ENCODE measurements around the gene CC2D1B.
"Not testable (repeated sequence)": the region's sequence is repeated elsewhere in the genome, so short reads cannot be mapped to it uniquely, and the experiment has no call there.

The CC2D1B gene

DNA sequence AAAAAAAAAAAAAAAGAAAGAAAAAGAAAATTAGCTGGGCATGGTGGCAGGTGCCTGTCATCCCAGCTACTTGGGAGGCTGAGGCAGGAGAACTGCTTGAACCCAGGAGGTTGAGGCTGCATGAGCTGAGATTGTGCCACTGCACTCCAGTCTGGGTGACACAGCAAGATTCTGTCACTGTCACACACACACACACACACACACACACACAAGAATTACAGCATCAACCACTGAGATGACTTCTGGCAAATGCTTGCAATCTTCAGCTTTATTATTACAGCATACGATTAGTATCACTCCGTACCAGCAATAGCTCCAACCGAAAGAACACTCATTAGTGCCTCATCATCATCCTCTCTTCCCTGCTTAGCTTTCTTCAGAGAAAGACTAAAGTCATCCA lies 33.6 kb upstream of the CC2D1B start:
- H3K4me2 ChIP-seq: no peak overlapping the region
- peaks cover 40% of the 10 kb centered on the region; the same call in 1 of the 2 replicates for H3K36me3 ChIP-seq (ENCODE audit: insufficient read depth)
- no peak overlapping the region for H3K9ac ChIP-seq
- no peak overlapping the region for H2AFZ ChIP-seq (ENCODE audit: low read depth)
- H3K79me2 ChIP-seq (ENCODE audit: insufficient read depth, low read depth): peaks cover 48% of the 10 kb centered on the region
- H3K27me3 ChIP-seq (ENCODE audit: insufficient read depth, low read depth): no peaks in the 10 kb centered on the region
- H3K27ac ChIP-seq: no peak overlapping the region
- H3K4me3 ChIP-seq (IDR thresholded peaks at IDR 0.05; ENCODE audit: insufficient read depth, low read depth, low read length): no peak overlapping the region
- H4K20me1 ChIP-seq (ENCODE audit: insufficient read depth): no peaks in the 10 kb centered on the region
- H3K4me1 ChIP-seq (ENCODE audit: low read depth, poor library complexity, severe bottlenecking): peaks cover 20% of the 10 kb centered on the region
- TF ChIP-seq, protein P1, sequence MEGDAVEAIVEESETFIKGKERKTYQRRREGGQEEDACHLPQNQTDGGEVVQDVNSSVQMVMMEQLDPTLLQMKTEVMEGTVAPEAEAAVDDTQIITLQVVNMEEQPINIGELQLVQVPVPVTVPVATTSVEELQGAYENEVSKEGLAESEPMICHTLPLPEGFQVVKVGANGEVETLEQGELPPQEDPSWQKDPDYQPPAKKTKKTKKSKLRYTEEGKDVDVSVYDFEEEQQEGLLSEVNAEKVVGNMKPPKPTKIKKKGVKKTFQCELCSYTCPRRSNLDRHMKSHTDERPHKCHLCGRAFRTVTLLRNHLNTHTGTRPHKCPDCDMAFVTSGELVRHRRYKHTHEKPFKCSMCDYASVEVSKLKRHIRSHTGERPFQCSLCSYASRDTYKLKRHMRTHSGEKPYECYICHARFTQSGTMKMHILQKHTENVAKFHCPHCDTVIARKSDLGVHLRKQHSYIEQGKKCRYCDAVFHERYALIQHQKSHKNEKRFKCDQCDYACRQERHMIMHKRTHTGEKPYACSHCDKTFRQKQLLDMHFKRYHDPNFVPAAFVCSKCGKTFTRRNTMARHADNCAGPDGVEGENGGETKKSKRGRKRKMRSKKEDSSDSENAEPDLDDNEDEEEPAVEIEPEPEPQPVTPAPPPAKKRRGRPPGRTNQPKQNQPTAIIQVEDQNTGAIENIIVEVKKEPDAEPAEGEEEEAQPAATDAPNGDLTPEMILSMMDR (conservative IDR thresholded peaks at IDR 0.05; ENCODE audit: low read depth, low read length): no peak

DNA sequence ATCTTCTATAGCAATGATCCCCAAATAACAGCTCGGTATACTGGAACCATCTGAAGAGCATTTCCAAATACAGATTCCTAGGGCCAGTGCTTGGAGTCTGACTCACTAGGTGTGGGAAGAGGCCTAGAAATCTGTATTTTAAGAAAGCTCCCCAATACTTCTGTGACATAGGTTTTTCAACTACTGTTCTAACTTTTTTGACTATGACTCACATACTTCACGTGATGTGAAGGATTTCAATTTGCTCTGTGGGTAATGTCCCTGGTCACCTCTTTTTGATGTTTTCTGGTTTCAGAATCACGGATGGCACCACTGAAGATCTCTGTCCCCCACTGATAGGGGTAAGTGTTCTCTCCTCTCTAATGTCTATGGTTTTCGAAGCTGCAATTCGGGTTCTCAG lies 27.2 kb upstream of the CC2D1B start:
- TF ChIP-seq, protein P1 (conservative IDR thresholded peaks at IDR 0.05; ENCODE audit: low read depth, low read length): no peak
- H4K20me1 ChIP-seq (ENCODE audit: insufficient read depth): no peaks in the 10 kb centered on the region
- no peak overlapping the region for H2AFZ ChIP-seq (ENCODE audit: low read depth)
- H3K9ac ChIP-seq: no peak overlapping the region
- no peak overlapping the region for H3K27ac ChIP-seq
- H3K27me3 ChIP-seq (ENCODE audit: insufficient read depth, low read depth): no peaks in the 10 kb centered on the region
- no peaks in the 10 kb centered on the region for H3K4me1 ChIP-seq (ENCODE audit: low read depth, poor library complexity, severe bottlenecking)
- H3K36me3 ChIP-seq (ENCODE audit: insufficient read depth): peaks cover 62% of the 10 kb centered on the region
- no peak overlapping the region for H3K4me3 ChIP-seq (IDR thresholded peaks at IDR 0.05; ENCODE audit: insufficient read depth, low read depth, low read length)
- no peak overlapping the region for H3K4me2 ChIP-seq
- peaks cover 9% of the 10 kb centered on the region; the same call in 1 of the 2 replicates for H3K79me2 ChIP-seq (ENCODE audit: insufficient read depth, low read depth)

DNA sequence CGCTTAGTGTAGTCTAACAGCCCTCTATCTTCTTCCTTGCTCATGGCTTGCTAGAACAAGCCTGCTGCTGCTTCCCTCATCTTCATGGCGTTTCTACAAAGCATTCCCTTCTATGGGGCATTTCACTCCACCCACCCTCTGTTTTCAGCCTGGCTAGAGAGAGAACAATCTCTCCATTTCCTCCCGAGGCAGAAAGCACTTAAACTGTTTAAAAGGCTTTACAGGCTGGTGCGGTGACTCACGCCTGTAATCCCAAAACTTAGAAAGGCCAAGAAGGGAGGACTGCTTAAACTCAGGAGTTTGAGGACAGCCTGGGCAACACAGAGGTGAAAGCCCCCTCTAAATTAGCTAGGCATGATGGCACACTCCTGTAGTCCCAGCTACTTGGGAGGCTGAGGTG lies 20.5 kb upstream of the CC2D1B start:
- Histone ChIP-seq H3K36me3 (ENCODE audit: insufficient read depth) (peaks cover 75% of the 10 kb centered on the region; the same call in 1 of the 2 replicates), H3K27ac (no peak overlapping the region), H3K9ac (no peak overlapping the region), H2AFZ (ENCODE audit: low read depth) (no peak overlapping the region), H3K4me3 (IDR thresholded peaks at IDR 0.05; ENCODE audit: insufficient read depth, low read depth, low read length) (no peak overlapping the region), H3K4me2 (no peak overlapping the region), H3K27me3 (ENCODE audit: insufficient read depth, low read depth) (no peaks in the 10 kb centered on the region), H3K4me1 (ENCODE audit: low read depth, poor library complexity, severe bottlenecking) (no peaks in the 10 kb centered on the region), H3K79me2 (ENCODE audit: insufficient read depth, low read depth) (no peaks in the 10 kb centered on the region; the same call in 1 of the 2 replicates), H4K20me1 (ENCODE audit: insufficient read depth) (no peaks in the 10 kb centered on the region)
- TF ChIP-seq, protein P1 (conservative IDR thresholded peaks at IDR 0.05; ENCODE audit: low read depth, low read length): no peak

DNA sequence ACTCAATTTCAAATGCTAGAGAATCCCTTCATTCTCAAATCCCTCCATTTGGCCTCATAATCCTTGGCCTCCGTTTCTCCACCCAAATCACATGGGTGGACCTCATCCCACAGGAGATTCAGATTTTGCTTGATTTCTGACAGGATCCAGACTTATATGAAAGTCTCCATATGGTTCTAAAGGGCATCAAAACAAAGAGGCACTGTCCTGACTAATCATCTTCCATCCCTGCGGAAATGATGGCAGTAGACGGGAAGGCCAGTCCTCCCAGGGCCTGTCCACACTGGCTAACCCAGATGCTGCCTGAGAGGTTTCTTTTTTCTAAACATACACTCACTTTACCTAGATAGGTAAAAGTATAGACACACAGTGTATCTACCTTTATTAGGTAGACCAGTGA lies 19.4 kb upstream of the CC2D1B start:
- no peaks in the 10 kb centered on the region for H4K20me1 ChIP-seq (ENCODE audit: insufficient read depth)
- no peaks in the 10 kb centered on the region; the same call in 1 of the 2 replicates for H3K79me2 ChIP-seq (ENCODE audit: insufficient read depth, low read depth)
- H3K27ac ChIP-seq: no peak overlapping the region
- peaks cover 72% of the 10 kb centered on the region; the same call in 1 of the 2 replicates for H3K36me3 ChIP-seq (ENCODE audit: insufficient read depth)
- H3K4me3 ChIP-seq (IDR thresholded peaks at IDR 0.05; ENCODE audit: insufficient read depth, low read depth, low read length): no peak overlapping the region
- H3K9ac ChIP-seq: no peak overlapping the region
- H3K27me3 ChIP-seq (ENCODE audit: insufficient read depth, low read depth): no peaks in the 10 kb centered on the region
- H3K4me2 ChIP-seq: no peak overlapping the region
- TF ChIP-seq, protein P1 (conservative IDR thresholded peaks at IDR 0.05; ENCODE audit: low read depth, low read length): no peak
- H2AFZ ChIP-seq (ENCODE audit: low read depth): no peak overlapping the region
- no peaks in the 10 kb centered on the region for H3K4me1 ChIP-seq (ENCODE audit: low read depth, poor library complexity, severe bottlenecking)

DNA sequence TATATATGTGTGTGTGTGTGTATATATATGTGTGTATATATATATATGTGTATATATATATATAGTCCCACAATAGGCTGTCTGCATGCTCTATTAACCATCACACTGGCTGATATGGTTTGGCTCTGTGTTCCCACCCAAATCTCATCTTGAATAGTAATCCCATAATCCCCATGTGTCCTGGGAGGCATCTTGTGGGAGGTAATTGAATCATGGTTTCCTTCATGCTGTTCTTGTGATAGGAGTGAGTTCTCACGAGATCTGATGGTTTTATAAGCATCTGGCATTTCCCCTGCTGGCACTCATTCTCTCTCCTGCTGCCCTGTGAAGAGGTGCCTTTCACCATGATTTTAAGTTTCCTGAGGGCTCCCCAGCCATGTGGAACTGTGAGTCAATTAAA lies 3.8 kb upstream of the CC2D1B start:
- Histone ChIP-seq H3K4me1 (ENCODE audit: low read depth, poor library complexity, severe bottlenecking) (peaks cover 17% of the 10 kb centered on the region), H3K36me3 (ENCODE audit: insufficient read depth) (peaks cover 20% of the 10 kb centered on the region; the same call in 1 of the 2 replicates)
- not testable (repeated sequence) for H3K4me2 ChIP-seq; H3K79me2 ChIP-seq (ENCODE audit: insufficient read depth, low read depth); H3K27me3 ChIP-seq (ENCODE audit: insufficient read depth, low read depth); H3K27ac ChIP-seq; H4K20me1 ChIP-seq (ENCODE audit: insufficient read depth); H2AFZ ChIP-seq (ENCODE audit: low read depth); H3K9ac ChIP-seq; H3K4me3 ChIP-seq (IDR thresholded peaks at IDR 0.05; ENCODE audit: insufficient read depth, low read depth, low read length)

Data from KMS-11 (cell line).